Occipital lobe (tissue), 2 donors: ENCODE data around the gene RAD51B. TPM values are rescaled to one million over a fixed set of nuclear protein-coding genes. Genes with fewer than 3 reads are reported as not detected.

Source experiments
- DNase-seq: peaks from one replicate; lab custom pipeline; 2025; lab: John Stamatoyannopoulos, UW
- total RNA-seq: library from RNA; depleted of rRNA; stranded (reverse); fragments of >200 nt; gene quantifications from one replicate; pipeline ENCODE4 v1.2.3, GENCODE V29; 2014

The RAD51B gene
- total RNA-seq, 1 donor from 2014 or later, result 9.8 TPM

DNA sequence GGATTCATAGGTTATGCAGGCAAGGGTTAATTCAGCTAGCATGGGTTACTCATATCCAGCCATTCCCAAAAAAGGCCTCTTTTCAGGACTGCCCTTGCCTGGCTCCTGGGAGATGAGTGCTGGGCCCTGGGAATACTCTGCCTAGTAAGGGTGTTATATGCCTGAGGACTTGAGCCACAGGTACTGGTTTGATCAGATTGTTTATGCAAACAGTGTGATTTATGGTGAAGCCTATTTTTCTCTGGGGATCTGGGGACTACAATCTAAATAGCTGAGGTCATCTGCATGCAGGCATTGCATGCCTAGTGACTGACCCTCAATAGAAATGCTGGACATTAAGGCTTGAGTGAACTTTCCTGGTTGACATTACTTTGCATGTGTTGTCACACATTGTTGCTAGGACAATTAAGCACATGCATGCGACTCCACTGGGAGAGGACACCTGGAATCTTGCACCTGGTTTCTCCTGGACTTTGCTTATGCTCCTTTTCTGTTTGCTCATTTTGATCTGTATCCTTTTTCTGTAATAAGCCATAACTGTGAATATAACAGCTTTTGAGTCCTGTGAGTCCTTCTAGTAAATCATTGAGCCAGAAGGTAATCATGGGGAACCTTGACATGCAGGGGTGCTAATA lies 73.0 kb downstream of the RAD51B start:
- DNase-seq, result no peak

GRCh38 chr14:67900231-67900630 lies 80.7 kb downstream of the RAD51B start:
- DNase-seq, result no peak

DNA sequence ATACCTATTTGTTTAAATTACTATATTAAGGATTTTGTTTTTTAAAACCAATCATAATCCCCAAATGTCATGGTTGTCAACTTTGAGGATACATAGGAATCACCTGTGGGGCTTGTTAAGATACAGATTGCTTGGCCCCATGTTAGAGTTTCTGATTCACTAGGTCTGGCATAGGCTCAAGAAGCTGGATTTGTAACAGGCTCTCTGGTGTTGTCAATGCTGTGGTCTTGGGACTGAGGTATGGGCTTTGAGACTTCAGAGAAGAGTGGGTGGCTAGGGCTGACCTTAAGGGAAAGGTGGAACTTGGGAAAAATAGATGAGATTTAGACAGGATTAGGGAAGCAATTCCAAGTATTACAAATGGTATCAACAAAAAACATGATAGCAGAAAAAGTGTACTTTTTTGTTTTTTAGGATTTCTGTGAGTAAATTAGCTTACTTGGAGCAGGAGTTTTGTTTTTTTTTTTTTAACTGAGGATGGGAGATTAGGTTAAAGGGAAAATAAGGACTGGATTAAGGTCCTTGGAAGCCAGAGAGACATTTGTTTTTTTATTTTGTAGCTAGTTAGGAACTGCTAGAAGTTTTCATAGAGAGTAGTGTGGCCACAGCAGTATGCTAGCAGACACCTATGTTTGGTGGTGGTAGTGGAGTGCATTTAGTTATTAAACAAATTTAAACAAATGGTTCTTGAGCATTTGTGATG lies 88.6 kb downstream of the RAD51B start:
- DNase-seq, result no peak

DNA sequence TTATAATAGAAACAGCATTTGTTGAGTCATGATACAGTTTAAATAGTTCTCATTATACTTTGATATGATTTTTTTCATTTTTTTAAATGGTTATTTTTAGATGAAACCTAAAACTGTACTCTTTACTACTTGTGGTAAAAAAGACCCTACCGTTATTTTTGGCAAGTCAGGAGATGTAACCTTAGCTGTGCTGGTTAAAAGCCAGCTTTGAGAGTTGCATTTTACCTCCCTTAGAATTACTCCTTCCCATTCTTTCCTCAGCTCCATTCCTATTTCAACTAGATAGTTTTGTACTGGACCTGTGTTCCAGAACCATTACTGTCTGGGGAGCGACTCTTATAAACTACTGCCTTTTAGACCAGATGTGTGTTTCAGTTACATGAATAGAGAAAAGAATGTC lies 92.0 kb downstream of the RAD51B start:
- DNase-seq, result no peak

- DNase-seq, result no peak
These were observed 96.9 kb downstream of the RAD51B start for GRCh38 chr14:67916430-67916829.

- no peak for DNase-seq
These were observed 97.4 kb downstream of the RAD51B start for GRCh38 chr14:67917006-67917405.

GRCh38 chr14:67918838-67919237 lies 99.3 kb downstream of the RAD51B start:
- DNase-seq, result no peak

GRCh38 chr14:67919259-67920032 lies 99.9 kb downstream of the RAD51B start:
- no peak for DNase-seq

- DNase-seq, result no peak
These were observed 107.2 kb downstream of the RAD51B start for GRCh38 chr14:67926821-67927220.

DNA sequence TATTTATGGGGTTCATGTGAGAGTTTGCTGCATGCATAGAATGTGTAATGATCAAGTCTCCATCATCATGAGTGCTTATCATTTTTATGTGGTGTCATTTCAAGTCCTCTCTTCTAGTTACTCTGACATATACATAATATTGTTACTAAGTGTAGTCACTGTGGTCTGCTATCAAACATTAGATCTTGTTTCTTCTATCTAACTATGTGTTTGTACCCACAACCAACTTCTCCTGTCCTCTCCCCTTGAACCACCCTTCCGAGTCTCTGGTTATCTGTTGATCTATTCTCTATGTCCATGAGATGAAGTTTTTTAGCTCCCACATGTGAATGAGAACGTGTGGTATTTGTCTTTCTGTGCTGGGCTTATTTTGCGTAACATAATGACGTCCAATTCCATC lies 107.7 kb downstream of the RAD51B start:
- DNase-seq, result no peak

- DNase-seq, result no peak
These were observed 108.8 kb downstream of the RAD51B start for GRCh38 chr14:67928375-67928774.

GRCh38 chr14:67932708-67933246 lies 113.2 kb downstream of the RAD51B start:
- no peak for DNase-seq

DNA sequence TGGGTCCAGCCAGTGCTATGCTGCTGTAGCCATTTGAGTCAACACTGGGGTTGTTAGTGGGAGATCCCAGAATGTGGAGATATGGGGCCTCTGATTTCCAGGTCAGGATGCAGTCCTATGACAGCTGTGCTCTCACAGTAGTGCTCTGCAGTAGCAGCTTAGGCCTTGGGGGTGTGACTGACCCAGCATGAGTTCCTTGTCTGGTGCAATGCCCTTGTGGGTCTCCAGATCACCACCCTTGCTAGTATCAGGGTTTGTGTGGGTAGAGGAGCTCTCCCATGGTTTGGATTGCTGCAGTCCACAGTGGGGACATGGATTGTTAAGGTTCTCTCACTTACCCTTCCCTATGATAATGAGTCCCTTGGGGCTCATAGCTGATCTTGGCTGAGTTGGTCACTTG lies 113.7 kb downstream of the RAD51B start:
- no peak for DNase-seq

DNA sequence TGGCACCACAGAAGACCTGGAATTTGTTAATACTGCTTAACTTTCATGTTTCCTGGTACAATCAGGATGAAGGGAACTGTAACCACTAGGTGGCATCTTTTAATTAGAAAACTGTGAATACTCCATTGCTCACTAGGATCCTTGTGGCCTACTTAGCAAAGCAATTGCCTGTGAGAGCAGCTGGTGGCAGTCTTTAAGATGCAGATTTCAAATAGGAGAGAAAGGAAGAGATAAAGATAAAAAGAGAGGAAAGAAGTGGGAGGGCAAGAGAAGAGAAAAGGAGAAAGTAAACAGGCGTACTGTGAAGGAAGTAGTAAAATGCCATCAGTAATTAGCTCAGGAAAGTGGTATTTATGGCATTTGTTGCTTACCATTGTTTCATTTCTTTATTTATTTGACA lies 114.5 kb downstream of the RAD51B start:
- no peak for DNase-seq

DNA sequence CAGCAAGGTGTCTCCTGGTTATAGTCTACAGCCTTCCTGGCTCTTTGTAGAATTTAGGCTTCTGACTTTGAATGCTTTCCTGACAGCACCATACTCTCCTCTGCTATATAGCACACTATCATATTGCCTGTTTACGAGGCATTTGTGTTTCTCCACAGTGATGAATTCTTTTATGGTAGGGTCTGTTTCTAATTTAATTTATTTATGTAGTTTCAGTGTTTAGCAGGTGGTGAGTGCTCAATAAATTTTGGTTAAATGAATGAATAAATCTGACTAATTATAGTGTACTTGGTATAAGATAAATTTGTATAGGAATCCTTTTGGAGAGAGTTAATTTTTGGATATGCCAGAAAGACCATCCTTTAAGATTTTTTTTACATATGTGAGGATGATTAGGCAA lies 115.3 kb downstream of the RAD51B start:
- no peak for DNase-seq

- DNase-seq, result no peak
These were observed 115.8 kb downstream of the RAD51B start for GRCh38 chr14:67935371-67935770.

GRCh38 chr14:67938071-67938470 lies 118.5 kb downstream of the RAD51B start:
- DNase-seq, result no peak

GRCh38 chr14:67940486-67941455 lies 121.2 kb downstream of the RAD51B start:
- DNase-seq, result no peak

DNA sequence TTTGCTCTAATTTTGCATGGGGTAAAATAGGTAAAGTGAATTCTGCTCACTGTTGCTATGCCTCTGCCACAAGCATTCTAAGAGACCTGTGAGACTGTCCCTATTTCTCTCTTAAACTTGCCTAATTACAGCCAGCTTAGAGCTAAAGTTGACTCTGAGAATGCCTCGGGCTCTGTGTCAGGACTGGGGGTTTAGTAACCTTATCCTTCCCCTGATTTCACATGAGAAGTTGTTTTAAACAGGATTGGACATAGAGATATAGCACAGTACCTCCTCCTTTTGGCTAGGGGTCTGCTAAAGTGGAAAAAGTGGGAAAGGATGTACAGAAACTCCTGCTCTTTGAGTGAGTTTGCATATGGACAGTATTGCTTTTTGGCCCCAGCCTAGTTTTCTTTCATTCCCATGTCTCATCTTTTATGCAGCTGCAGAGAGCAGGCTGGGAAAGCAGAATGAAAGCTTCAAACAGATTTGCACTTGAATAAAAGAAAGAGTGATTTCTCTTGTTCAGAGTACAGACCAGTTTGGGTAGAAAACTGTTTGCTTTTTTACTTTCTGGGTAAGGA lies 122.0 kb downstream of the RAD51B start:
- no peak for DNase-seq

DNA sequence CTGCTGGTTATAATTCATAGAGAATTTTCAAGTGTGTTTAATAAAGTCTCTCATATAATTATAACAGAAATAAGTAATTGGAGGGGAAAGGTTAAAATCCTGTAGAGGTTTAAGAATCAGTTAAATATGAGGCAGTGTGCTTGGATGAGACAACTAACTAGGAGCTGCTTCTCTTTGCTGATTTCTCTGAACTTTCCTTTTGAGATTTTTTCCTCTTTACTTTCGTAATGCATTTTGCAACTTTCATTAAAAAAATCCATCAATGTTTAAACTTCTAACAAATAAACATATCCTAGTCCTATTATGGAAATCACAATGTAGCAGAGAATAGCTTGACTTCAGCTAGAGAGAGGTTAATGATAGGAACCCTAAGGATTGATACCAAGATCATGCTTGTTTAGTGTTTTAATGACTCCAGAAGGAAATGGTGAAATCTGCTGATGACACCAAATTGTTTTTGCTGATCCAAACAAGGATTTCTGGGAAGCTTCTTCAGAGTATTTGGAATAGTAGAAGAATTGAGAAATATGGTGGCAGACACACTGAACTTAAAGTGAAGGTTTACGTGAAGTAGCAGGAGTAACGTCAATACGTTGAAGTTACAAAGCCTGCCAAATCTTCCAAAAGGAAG lies 122.6 kb downstream of the RAD51B start:
- no peak for DNase-seq
